GM12864 (cell line): Measurements from ENCODE around the gene EFCAB6.

Experiments used
- DNase-seq: peaks from one replicate; pipeline ENCODE4 v3.0.0-alpha.2; 2011; ENCODE audit warnings: low read depth
- H3K4me3 ChIP-seq: 2 replicates; pipeline ENCODE4 v1.5.1; 2011; ENCODE audit warnings: mild to moderate bottlenecking, low read depth, low read length, control low read depth
- CTCF ChIP-seq: IDR thresholded peaks from 2 replicates; pipeline ENCODE4 v1.5.1; 2011; ENCODE audit warnings: low read depth, mild to moderate bottlenecking, moderate library complexity, low read length, control low read depth, inconsistent platforms; ENCODE audit errors: missing control alignments

EFCAB6 gene

GRCh38 chr22:43488031-43488866, 323.9 kb downstream of the EFCAB6 start:
- no peak for TF ChIP-seq CTCF

DNA sequence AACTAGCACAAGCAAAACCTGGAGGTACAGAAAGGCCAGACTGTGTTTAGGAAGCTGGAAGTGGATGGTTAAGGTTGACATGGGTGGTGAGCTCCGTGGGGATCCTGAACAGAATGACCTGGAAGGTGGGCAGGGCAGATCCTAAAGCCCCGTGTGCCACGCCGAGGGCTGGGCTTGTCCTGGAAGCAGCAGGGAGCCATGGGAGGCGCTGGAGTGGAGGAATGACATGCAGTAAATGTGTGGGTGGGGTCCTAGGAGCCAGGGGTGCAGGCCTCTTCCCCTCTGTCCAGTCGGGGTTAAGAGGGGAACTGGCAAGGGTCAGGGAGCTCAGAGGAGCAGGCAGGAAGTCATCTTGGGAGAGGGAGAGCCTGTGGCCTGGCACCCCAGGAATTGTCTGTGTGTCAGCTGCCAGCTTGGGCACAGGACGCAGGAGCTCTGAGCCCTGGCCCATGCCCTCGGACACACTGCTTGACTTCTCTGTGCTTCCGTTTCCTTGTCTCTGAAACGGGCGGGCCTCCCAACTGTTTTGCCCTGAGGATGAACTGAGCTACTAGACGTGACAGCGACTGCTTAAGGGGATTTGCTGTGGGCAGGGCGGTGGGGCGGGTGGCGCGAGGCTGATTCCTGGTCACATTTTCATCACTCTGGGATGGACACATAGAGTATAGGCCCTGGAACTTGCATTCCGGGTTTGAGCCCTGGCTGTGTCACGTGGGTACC, 324.6 kb downstream of the EFCAB6 start:
- TF ChIP-seq CTCF: no peak
- H3K4me3 ChIP-seq: no peak overlapping the region

More at GRCh38 chr22:43488031-43488866, 323.9 kb downstream of the EFCAB6 start:
- no peak overlapping the region for H3K4me3 ChIP-seq
- no peak for DNase-seq

GRCh38 chr22:43485502-43486089, 326.5 kb downstream of the EFCAB6 start:
- H3K4me3 ChIP-seq: no peak overlapping the region
- DNase-seq: no peak
- no peak for TF ChIP-seq CTCF

More for the DNA sequence above, 324.6 kb downstream of the EFCAB6 start:
- DNase-seq: no peak

- no peak overlapping the region for H3K4me3 ChIP-seq
- TF ChIP-seq CTCF: no peak
- DNase-seq: no peak
Measured at GRCh38 chr22:43484227-43484626, 327.9 kb downstream of the EFCAB6 start.

- TF ChIP-seq CTCF: no peak
- no peak overlapping the region for H3K4me3 ChIP-seq
- DNase-seq: no peak
Measured at GRCh38 chr22:43483669-43484068, 328.4 kb downstream of the EFCAB6 start.

DNA sequence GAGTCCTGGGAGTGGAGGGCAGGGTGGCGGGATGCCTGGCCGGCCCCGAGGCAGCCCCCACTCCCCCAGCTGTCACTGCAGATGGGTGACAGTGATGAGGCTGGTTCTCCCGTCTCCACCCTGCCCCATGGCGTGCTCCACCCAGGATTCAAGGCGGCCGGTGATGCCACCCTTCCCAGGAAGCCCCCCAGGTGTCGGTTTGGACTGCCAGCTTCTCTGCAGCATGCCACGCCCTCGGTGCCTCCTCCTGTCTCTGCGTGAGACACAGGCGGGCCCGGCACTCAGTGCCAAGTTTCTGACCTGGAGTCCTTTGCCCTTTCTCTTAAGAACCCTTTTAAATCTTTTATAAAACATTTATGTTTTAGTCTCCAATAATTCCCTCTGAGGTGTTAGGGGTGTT, 328.8 kb downstream of the EFCAB6 start:
- no peak for TF ChIP-seq CTCF
- no peak for DNase-seq
- H3K4me3 ChIP-seq: no peak overlapping the region

DNA sequence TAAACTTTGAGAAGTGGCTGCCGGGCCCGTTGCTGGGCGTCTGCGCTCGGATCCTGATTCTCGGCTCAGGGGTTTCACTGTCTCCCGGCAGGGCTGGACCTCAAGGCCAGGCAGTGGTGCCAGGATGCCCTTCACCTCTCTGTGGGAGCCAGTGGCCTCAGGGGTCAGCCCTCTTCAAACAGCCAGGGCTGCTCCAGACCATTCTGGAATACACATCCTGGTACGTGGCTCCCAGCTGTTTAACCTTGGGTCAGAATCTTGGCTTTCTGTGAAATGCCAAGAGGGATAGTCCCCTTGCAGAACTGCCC, 329.8 kb downstream of the EFCAB6 start:
- no peak overlapping the region for H3K4me3 ChIP-seq
- no peak for TF ChIP-seq CTCF
- no peak for DNase-seq
